HEK293T (cell line): ENCODE data around the gene ZCCHC24.

ENCODE experiments used
- FOXM1 ChIP-seq: fragments of 450-650 bp; IDR thresholded peaks from 2 replicates; pipeline ENCODE4 v1.6.1; 2017; ENCODE audit warnings: mild to moderate bottlenecking, borderline replicate concordance
- HDGF ChIP-seq: fragments of 450-650 bp; IDR thresholded peaks from 2 replicates; pipeline ENCODE4 v1.6.1; 2017; ENCODE audit warnings: antibody characterized with exemption, borderline replicate concordance
- L3MBTL2 ChIP-seq: fragments of 450-650 bp; conservative IDR thresholded peaks from 2 replicates; pipeline ENCODE4 v1.6.1; 2016; ENCODE audit warnings: mild to moderate bottlenecking
- NFRKB ChIP-seq: fragments of 450-650 bp; IDR thresholded peaks from 2 replicates; pipeline ENCODE4 v1.6.1; 2016; ENCODE audit warnings: mild to moderate bottlenecking, moderate library complexity
- SUZ12 ChIP-seq: fragments of 450-650 bp; IDR thresholded peaks from 2 replicates; pipeline ENCODE4 v1.6.1; 2016; ENCODE audit warnings: mild to moderate bottlenecking
- TF ChIP-seq, protein P1 (sequence below): fragments of 450-650 bp; IDR thresholded peaks from 2 replicates; pipeline ENCODE4 v1.6.1; 2016

DNA sequence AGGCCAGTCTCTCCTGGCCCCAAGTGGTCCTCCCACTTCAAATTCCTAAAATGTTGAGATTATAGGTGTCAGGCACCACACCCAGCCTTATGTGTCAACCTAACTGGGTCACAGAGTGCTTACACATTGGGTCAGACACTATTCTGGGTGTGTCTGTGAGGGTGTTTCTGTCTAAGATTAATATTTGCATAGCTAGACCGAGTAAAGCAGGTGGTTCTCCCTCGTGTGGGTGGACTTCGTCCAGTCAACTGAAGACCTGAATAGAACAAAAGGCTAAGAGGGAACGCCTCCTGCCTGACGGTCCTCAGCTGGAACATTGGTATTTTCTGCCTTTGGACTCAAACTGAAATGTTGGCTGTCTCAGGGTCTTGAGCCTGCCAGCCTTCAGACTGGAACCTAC lies 86.6 kb downstream of the ZCCHC24 start:
- TF ChIP-seq SUZ12 (no peak), L3MBTL2 (no peak), NFRKB (no peak), FOXM1 (no peak), HDGF (no peak)
- TF ChIP-seq, protein P1, sequence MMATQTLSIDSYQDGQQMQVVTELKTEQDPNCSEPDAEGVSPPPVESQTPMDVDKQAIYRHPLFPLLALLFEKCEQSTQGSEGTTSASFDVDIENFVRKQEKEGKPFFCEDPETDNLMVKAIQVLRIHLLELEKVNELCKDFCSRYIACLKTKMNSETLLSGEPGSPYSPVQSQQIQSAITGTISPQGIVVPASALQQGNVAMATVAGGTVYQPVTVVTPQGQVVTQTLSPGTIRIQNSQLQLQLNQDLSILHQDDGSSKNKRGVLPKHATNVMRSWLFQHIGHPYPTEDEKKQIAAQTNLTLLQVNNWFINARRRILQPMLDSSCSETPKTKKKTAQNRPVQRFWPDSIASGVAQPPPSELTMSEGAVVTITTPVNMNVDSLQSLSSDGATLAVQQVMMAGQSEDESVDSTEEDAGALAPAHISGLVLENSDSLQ: no peak
